Measurements from ENCODE around the gene SLC25A33.

DNA sequence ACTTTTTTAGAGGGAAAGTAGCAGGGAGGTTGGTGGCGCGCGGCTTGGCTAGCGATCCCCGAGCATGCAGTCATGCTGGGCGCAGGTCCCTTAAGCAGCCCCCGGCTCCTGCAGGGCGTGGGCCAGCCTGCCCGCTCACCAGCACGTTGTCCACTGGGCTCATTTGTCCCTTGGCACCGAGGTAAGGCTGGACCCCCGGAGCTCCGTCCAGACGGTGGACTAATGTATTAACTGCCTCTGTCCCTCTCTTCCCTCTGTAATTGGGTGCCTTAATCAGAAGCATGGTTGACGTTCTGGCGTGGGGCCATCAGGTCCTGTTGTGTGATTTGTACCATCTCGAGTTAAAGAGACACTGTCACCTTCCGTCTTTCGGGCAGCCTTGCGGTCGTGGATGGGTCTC is 67.2 kb downstream of the SLC25A33 start:
- TF ChIP-seq CTCF (IDR thresholded peaks at IDR 0.05; ENCODE audit: poor library complexity, severe bottlenecking) (no peak), POLR2AphosphoS5 (IDR thresholded peaks at IDR 0.05) (no peak), EP300 (conservative IDR thresholded peaks at IDR 0.05; ENCODE audit: poor library complexity, severe bottlenecking) (no peak)
- TF ChIP-seq, protein P1, sequence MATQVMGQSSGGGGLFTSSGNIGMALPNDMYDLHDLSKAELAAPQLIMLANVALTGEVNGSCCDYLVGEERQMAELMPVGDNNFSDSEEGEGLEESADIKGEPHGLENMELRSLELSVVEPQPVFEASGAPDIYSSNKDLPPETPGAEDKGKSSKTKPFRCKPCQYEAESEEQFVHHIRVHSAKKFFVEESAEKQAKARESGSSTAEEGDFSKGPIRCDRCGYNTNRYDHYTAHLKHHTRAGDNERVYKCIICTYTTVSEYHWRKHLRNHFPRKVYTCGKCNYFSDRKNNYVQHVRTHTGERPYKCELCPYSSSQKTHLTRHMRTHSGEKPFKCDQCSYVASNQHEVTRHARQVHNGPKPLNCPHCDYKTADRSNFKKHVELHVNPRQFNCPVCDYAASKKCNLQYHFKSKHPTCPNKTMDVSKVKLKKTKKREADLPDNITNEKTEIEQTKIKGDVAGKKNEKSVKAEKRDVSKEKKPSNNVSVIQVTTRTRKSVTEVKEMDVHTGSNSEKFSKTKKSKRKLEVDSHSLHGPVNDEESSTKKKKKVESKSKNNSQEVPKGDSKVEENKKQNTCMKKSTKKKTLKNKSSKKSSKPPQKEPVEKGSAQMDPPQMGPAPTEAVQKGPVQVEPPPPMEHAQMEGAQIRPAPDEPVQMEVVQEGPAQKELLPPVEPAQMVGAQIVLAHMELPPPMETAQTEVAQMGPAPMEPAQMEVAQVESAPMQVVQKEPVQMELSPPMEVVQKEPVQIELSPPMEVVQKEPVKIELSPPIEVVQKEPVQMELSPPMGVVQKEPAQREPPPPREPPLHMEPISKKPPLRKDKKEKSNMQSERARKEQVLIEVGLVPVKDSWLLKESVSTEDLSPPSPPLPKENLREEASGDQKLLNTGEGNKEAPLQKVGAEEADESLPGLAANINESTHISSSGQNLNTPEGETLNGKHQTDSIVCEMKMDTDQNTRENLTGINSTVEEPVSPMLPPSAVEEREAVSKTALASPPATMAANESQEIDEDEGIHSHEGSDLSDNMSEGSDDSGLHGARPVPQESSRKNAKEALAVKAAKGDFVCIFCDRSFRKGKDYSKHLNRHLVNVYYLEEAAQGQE (IDR thresholded peaks at IDR 0.05; ENCODE audit: borderline replicate concordance): no peak

Data from neural cell (in vitro differentiated cells).